OCI-LY3 (cell line): ENCODE data around the gene INF2.
"Not testable (repeated sequence)": the region's sequence is repeated elsewhere in the genome, so short reads cannot be mapped to it uniquely, and the experiment has no call there.

Experiments used
- H2AFZ ChIP-seq: fragments of 200-600, 300-600 bp; shearing (Covaris generic); 2 replicates; pipeline ENCODE4 v1.6.0; 2014; ENCODE audit warnings: antibody characterized with exemption, low read depth, low read length
- H3K27ac ChIP-seq: fragments of 200-600, 300-600 bp; sonication (generic); 2 replicates; pipeline ENCODE4 v1.5.1; 2014; ENCODE audit warnings: mild to moderate bottlenecking, low read length, moderate library complexity, mixed read lengths
- H3K27me3 ChIP-seq: fragments of 200-600, 300-600 bp; sonication (generic); 2 replicates; pipeline ENCODE4 v1.6.1; 2014; ENCODE audit warnings: low read depth, low read length, mixed read lengths
- H3K36me3 ChIP-seq: fragments of 200-600, 300-600 bp; sonication (generic); replicated peaks from 2 replicates; pipeline ENCODE3; 2014; ENCODE audit warnings: low read depth, low read length, mixed read lengths
- H3K4me1 ChIP-seq: fragments of 300-600, 200-600 bp; sonication (generic); 2 replicates; pipeline ENCODE4 v1.6.1; 2014; ENCODE audit warnings: low read length, mixed read lengths
- H3K4me2 ChIP-seq: fragments of 200-600, 300-600 bp; sonication (generic); 2 replicates; pipeline ENCODE4 v1.6.1; 2014; ENCODE audit warnings: low read length, mixed read lengths
- H3K4me3 ChIP-seq: fragments of 300-600, 200-600 bp; sonication (generic); 2 replicates; pipeline ENCODE4 v1.5.1; 2014; ENCODE audit warnings: antibody characterized with exemption, mild to moderate bottlenecking, low read length, moderate library complexity
- H3K79me2 ChIP-seq: fragments of 300-600, 200-600 bp; shearing (Covaris generic); 2 replicates; pipeline ENCODE4 v1.6.1; 2014; ENCODE audit warnings: mild to moderate bottlenecking, low read length, mixed read lengths
- H3K9ac ChIP-seq: fragments of 300-600, 200-600 bp; shearing (Covaris generic); 2 replicates; pipeline ENCODE4 v1.6.0; 2014; ENCODE audit warnings: mild to moderate bottlenecking, low read length, moderate library complexity
- H3K9me3 ChIP-seq: fragments of 200-600, 300-600 bp; shearing (Covaris generic); 2 replicates; pipeline ENCODE4 v1.6.1; 2014; ENCODE audit warnings: low read length, mixed read lengths; ENCODE audit not compliant: insufficient read depth
- H4K20me1 ChIP-seq: fragments of 200-600, 300-600 bp; sonication (generic); 2 replicates; pipeline ENCODE4 v1.6.1; 2016; ENCODE audit warnings: low read length, mixed read lengths; ENCODE audit not compliant: insufficient read depth
- EZH2phosphoT487 ChIP-seq: fragments of 200-600 bp; shearing (Covaris generic); IDR thresholded peaks from 2 replicates; pipeline ENCODE4 v1.6.1; 2018; ENCODE audit warnings: antibody characterized with exemption, mixed run types, low read depth
- TF ChIP-seq, protein P1 (sequence below): fragments of 200-600, 300-600 bp; sonication (generic); IDR thresholded peaks from 2 replicates; pipeline ENCODE4 v1.5.1; 2014; ENCODE audit warnings: antibody characterized with exemption, low read length, low read depth

INF2 gene

DNA sequence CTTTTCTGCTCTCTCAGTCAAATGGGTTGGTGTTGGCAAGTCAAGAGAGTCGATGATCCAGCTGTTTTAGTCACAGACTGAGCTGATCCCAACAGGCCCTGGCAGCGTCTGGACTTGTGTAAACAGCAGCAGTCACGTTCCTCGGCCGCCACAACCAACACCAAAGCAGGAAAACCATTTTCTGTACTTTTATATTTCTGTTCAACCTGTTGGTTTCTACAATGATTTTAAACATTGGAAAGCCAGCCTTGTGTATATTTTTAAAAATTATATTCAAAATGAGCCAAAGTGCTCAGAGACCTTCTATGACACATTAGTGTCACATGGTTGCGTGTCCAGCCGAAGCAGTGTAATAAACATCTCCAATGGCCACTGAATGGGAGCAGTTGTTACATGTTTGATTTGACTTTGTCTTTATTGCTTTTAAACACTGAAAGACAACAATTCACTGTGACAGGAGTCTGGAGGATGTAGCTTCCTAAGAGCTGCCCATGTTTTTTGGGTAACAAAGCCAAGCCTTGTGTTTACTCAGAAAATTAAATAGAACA, 57.6 kb downstream of the INF2 start:
- Histone ChIP-seq H2AFZ (no peak overlapping the region), H4K20me1 (no peaks in the 10 kb centered on the region), H3K4me2 (no peak overlapping the region)

DNA sequence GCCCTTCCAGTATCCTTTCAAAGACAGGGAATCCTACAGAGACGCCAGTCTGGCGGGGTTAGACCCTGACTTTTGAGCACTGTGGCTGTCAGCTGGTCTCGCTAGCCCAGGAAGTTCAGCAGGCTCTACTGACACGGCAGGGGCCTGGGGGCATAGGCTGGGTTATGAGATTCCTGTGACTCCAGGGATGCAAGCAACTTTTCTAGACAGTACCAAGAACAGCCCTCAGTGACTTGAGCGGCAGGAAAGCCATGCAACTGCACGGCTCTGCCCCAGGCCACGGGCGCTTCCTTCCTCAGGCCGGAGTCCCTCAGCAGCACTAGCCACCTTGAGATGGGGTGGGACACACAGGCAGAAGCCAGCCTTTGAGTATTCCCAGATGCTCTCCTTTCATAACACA, 58.5 kb downstream of the INF2 start:
- no peak for TF ChIP-seq EZH2phosphoT487
- TF ChIP-seq, protein P1, sequence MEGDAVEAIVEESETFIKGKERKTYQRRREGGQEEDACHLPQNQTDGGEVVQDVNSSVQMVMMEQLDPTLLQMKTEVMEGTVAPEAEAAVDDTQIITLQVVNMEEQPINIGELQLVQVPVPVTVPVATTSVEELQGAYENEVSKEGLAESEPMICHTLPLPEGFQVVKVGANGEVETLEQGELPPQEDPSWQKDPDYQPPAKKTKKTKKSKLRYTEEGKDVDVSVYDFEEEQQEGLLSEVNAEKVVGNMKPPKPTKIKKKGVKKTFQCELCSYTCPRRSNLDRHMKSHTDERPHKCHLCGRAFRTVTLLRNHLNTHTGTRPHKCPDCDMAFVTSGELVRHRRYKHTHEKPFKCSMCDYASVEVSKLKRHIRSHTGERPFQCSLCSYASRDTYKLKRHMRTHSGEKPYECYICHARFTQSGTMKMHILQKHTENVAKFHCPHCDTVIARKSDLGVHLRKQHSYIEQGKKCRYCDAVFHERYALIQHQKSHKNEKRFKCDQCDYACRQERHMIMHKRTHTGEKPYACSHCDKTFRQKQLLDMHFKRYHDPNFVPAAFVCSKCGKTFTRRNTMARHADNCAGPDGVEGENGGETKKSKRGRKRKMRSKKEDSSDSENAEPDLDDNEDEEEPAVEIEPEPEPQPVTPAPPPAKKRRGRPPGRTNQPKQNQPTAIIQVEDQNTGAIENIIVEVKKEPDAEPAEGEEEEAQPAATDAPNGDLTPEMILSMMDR, result no peak

More for the DNA sequence above, 57.6 kb downstream of the INF2 start:
- Histone ChIP-seq H3K79me2 (peaks cover under 1% of the 10 kb centered on the region; the same call in 1 of the 2 replicates), H3K36me3 (no peaks in the 10 kb centered on the region), H3K9me3 (no peaks in the 10 kb centered on the region), H3K4me1 (peaks cover 6% of the 10 kb centered on the region; the same call in 1 of the 2 replicates), H3K27me3 (no peaks in the 10 kb centered on the region), H3K27ac (no peak overlapping the region), H3K4me3 (no peak overlapping the region), H3K9ac (no peak overlapping the region)
- TF ChIP-seq EZH2phosphoT487, result no peak
- TF ChIP-seq, protein P1, result no peak

GRCh38 chr14:104749111-104749649, 59.8 kb downstream of the INF2 start:
- Histone ChIP-seq H4K20me1 (no peaks in the 10 kb centered on the region), H3K4me2 (no peak overlapping the region), H3K36me3 (no peaks in the 10 kb centered on the region), H3K9me3 (no peaks in the 10 kb centered on the region), H3K79me2 (peaks cover 16% of the 10 kb centered on the region), H3K27me3 (no peaks in the 10 kb centered on the region), H3K27ac (no peak overlapping the region), H2AFZ (no peak overlapping the region), H3K4me1 (peaks cover 14% of the 10 kb centered on the region), H3K4me3 (no peak overlapping the region), H3K9ac (no peak overlapping the region)
- TF ChIP-seq, protein P1, result no peak
- TF ChIP-seq EZH2phosphoT487, result no peak

More for the DNA sequence above, 58.5 kb downstream of the INF2 start:
- Histone ChIP-seq H3K9me3 (no peaks in the 10 kb centered on the region), H3K4me2 (no peak overlapping the region), H2AFZ (no peak overlapping the region), H3K4me3 (no peak overlapping the region), H3K79me2 (peaks cover 4% of the 10 kb centered on the region; the same call in 1 of the 2 replicates), H3K27ac (no peak overlapping the region), H4K20me1 (no peaks in the 10 kb centered on the region), H3K4me1 (peaks cover 8% of the 10 kb centered on the region; the same call in 1 of the 2 replicates), H3K9ac (no peak overlapping the region), H3K27me3 (no peaks in the 10 kb centered on the region), H3K36me3 (no peaks in the 10 kb centered on the region)

- Histone ChIP-seq H3K36me3 (no peaks in the 10 kb centered on the region), H3K9me3 (no peaks in the 10 kb centered on the region), H3K27ac (no peak overlapping the region), H2AFZ (no peak overlapping the region), H4K20me1 (no peaks in the 10 kb centered on the region), H3K4me2 (no peak overlapping the region), H3K79me2 (peaks cover 26% of the 10 kb centered on the region), H3K27me3 (no peaks in the 10 kb centered on the region), H3K4me3 (no peak overlapping the region), H3K9ac (no peak overlapping the region), H3K4me1 (peaks cover 23% of the 10 kb centered on the region)
- TF ChIP-seq, protein P1, result no peak
- no peak for TF ChIP-seq EZH2phosphoT487
Measured at GRCh38 chr14:104750056-104750752, 60.8 kb downstream of the INF2 start.

GRCh38 chr14:104750753-104751057, 61.3 kb downstream of the INF2 start:
- H3K4me2 ChIP-seq, H3K27me3 ChIP-seq, H2AFZ ChIP-seq, H3K9me3 ChIP-seq, H3K4me3 ChIP-seq, H3K27ac ChIP-seq, H3K36me3 ChIP-seq, H4K20me1 ChIP-seq, H3K9ac ChIP-seq: not testable (repeated sequence)
- Histone ChIP-seq H3K79me2 (peaks cover 31% of the 10 kb centered on the region), H3K4me1 (peaks cover 23% of the 10 kb centered on the region)
